ENCODE results near the gene TEKT3. TPM values are rescaled to one million over a fixed set of nuclear protein-coding genes. Genes with fewer than 3 reads are reported as not detected.

Gene TEKT3
- total RNA-seq, 1 experiment from 2014 or later, result not detected

- no peak overlapping the region for H3K4me3 ChIP-seq (ENCODE audit: low read depth, low read length, poor library complexity, severe bottlenecking)
- BruUV-seq (replicated peaks), result no TSS peak
- CTCF ChIA-PET, result no interaction called here
- POLR2A ChIA-PET (ENCODE audit: low non-redundant PET), result no interaction called here
- no peaks in the 10 kb centered on the region for H3K36me3 ChIP-seq (ENCODE audit: insufficient read depth, low read length, poor library complexity, severe bottlenecking)
- TF ChIP-seq EZH2 (IDR thresholded peaks at IDR 0.05; ENCODE audit: borderline replicate concordance, low read depth, low read length, poor library complexity, severe bottlenecking) (no peak), CTCF (conservative IDR thresholded peaks at IDR 0.05; ENCODE audit: low read depth, low read length) (no peak)
- H3K27me3 ChIP-seq (replicated peaks; ENCODE audit: insufficient read depth, low read depth, low read length, poor library complexity), result peaks cover 2% of the 10 kb centered on the region
- no peak for DNase-seq (ENCODE audit: low spot score)
- H3K27ac ChIP-seq (ENCODE audit: low read depth, low read length, poor library complexity, severe bottlenecking), result no peak overlapping the region
- no peaks in the 10 kb centered on the region for H3K9me3 ChIP-seq (ENCODE audit: low read depth, low read length, poor library complexity, severe bottlenecking)
- intact Hi-C loops (cut with micrococcal nuclease; ENCODE audit: unreplicated experiment), result no loop called here
- no peaks in the 10 kb centered on the region for H3K4me1 ChIP-seq (ENCODE audit: insufficient read depth, low read length, poor library complexity, severe bottlenecking)
Observed at GRCh38 chr17:15378243-15378642, 36.8 kb upstream of the TEKT3 start.

- no peaks in the 10 kb centered on the region for H3K36me3 ChIP-seq (ENCODE audit: insufficient read depth, low read length, poor library complexity, severe bottlenecking)
- TF ChIP-seq CTCF (conservative IDR thresholded peaks at IDR 0.05; ENCODE audit: low read depth, low read length) (no peak), EZH2 (IDR thresholded peaks at IDR 0.05; ENCODE audit: borderline replicate concordance, low read depth, low read length, poor library complexity, severe bottlenecking) (no peak)
- no peak overlapping the region for H3K27ac ChIP-seq (ENCODE audit: low read depth, low read length, poor library complexity, severe bottlenecking)
- intact Hi-C loops (cut with micrococcal nuclease; ENCODE audit: unreplicated experiment), result no loop called here
- POLR2A ChIA-PET (ENCODE audit: low non-redundant PET), result no interaction called here
- DNase-seq (ENCODE audit: low spot score), result no peak
- CTCF ChIA-PET, result no interaction called here
- peaks cover 2% of the 10 kb centered on the region for H3K27me3 ChIP-seq (replicated peaks; ENCODE audit: insufficient read depth, low read depth, low read length, poor library complexity)
- no TSS peak for BruUV-seq (replicated peaks)
- no peaks in the 10 kb centered on the region for H3K4me1 ChIP-seq (ENCODE audit: insufficient read depth, low read length, poor library complexity, severe bottlenecking)
- no peak overlapping the region for H3K4me3 ChIP-seq (ENCODE audit: low read depth, low read length, poor library complexity, severe bottlenecking)
- H3K9me3 ChIP-seq (ENCODE audit: low read depth, low read length, poor library complexity, severe bottlenecking), result no peaks in the 10 kb centered on the region
Observed at GRCh38 chr17:15377616-15378015, 36.2 kb upstream of the TEKT3 start.

GRCh38 chr17:15377200-15377599, 35.8 kb upstream of the TEKT3 start:
- BruUV-seq (replicated peaks), result no TSS peak
- no peak overlapping the region for H3K4me3 ChIP-seq (ENCODE audit: low read depth, low read length, poor library complexity, severe bottlenecking)
- POLR2A ChIA-PET (ENCODE audit: low non-redundant PET), result no interaction called here

More at GRCh38 chr17:15377200-15377599, 35.8 kb upstream of the TEKT3 start:
- no peaks in the 10 kb centered on the region for H3K9me3 ChIP-seq (ENCODE audit: low read depth, low read length, poor library complexity, severe bottlenecking)
- intact Hi-C loops (cut with micrococcal nuclease; ENCODE audit: unreplicated experiment), result no loop called here
- H3K36me3 ChIP-seq (ENCODE audit: insufficient read depth, low read length, poor library complexity, severe bottlenecking), result no peaks in the 10 kb centered on the region
- no peak for DNase-seq (ENCODE audit: low spot score)
- CTCF ChIA-PET, result no interaction called here
- peaks cover 2% of the 10 kb centered on the region for H3K27me3 ChIP-seq (replicated peaks; ENCODE audit: insufficient read depth, low read depth, low read length, poor library complexity)
- H3K4me1 ChIP-seq (ENCODE audit: insufficient read depth, low read length, poor library complexity, severe bottlenecking), result no peaks in the 10 kb centered on the region
- H3K27ac ChIP-seq (ENCODE audit: low read depth, low read length, poor library complexity, severe bottlenecking), result no peak overlapping the region
- TF ChIP-seq EZH2 (IDR thresholded peaks at IDR 0.05; ENCODE audit: borderline replicate concordance, low read depth, low read length, poor library complexity, severe bottlenecking) (no peak), CTCF (conservative IDR thresholded peaks at IDR 0.05; ENCODE audit: low read depth, low read length) (no peak)

Measured in A673 (cell line).